Activated CD4-positive, alpha-beta T cell treated with anti-CD3 and anti-CD28 coated beads, Interleukin-2, amount 10 ng/mL, durations not matched to agents 7 days and 5 days (primary cell): Measurements from ENCODE around the gene PTPN4. TPM values are rescaled to one million over a fixed set of nuclear protein-coding genes. Genes with fewer than 3 reads are reported as not detected.

Experiments
- CTCF ChIA-PET: fragments of 350-600 bp; sonication (Branson Sonifier 250); formaldehyde crosslinking; loops from one replicate; lab custom pipeline; 2021; ENCODE audit warnings: antibody characterized with exemption; lab: Charles Lee
- POLR2A ChIA-PET: fragments of 350-600 bp; sonication (Branson Sonifier 250); formaldehyde crosslinking; loops from one replicate; lab custom pipeline; 2021; ENCODE audit warnings: antibody characterized with exemption; lab: Charles Lee
- DNase-seq: peaks from one replicate; pipeline ENCODE4 v3.0.0-alpha.2; 2020
- H3K27ac Mint-ChIP-seq: one replicate; pipeline ENCODE4 v1.8.0; 2021; ENCODE audit warnings: mild to moderate bottlenecking, moderate library complexity, mixed read lengths
- H3K27me3 Mint-ChIP-seq: one replicate; pipeline ENCODE4 v1.8.0; 2021; ENCODE audit warnings: mixed read lengths
- H3K36me3 Mint-ChIP-seq: one replicate; pipeline ENCODE4 v1.8.0; 2021; ENCODE audit warnings: low read depth, mixed read lengths
- H3K4me1 Mint-ChIP-seq: one replicate; pipeline ENCODE4 v1.8.0; 2021; ENCODE audit warnings: mixed read lengths
- H3K4me3 Mint-ChIP-seq: one replicate; pipeline ENCODE4 v1.8.0; 2021; ENCODE audit warnings: mild to moderate bottlenecking, moderate library complexity, mixed read lengths
- H3K9me3 Mint-ChIP-seq: one replicate; pipeline ENCODE4 v1.8.0; 2021; ENCODE audit warnings: mixed read lengths
- total RNA-seq, 2 experiments: library from RNA; stranded (reverse); gene quantifications; one replicate each; pipeline ENCODE4 v1.2.3, GENCODE V29; 2021

PTPN4 gene
- total RNA-seq, 2 experiments from 2014 or later: 75.2 to 95.9 TPM

- ChIA-PET CTCF (no interaction called here), POLR2A (interaction anchor here (0.6 kb wide), 1 partner anchor 15 kb away, joined by 3 read pairs; no protein-coding TSS in a partner anchor)
- Mint-ChIP-seq H3K27ac (no peak overlapping the region), H3K27me3 (no peaks in the 10 kb centered on the region), H3K36me3 (peaks cover 12% of the 10 kb centered on the region), H3K9me3 (peaks cover 4% of the 10 kb centered on the region), H3K4me3 (no peak overlapping the region), H3K4me1 (peaks cover 20% of the 10 kb centered on the region)
- DNase-seq: no peak
These were observed 13.0 kb downstream of the PTPN4 start for GRCh38 chr2:119772767-119773166.

GRCh38 chr2:119774026-119774425, 14.3 kb downstream of the PTPN4 start:
- Mint-ChIP-seq H3K4me1 (peaks cover 20% of the 10 kb centered on the region), H3K27me3 (no peaks in the 10 kb centered on the region), H3K36me3 (peaks cover 12% of the 10 kb centered on the region), H3K4me3 (no peak overlapping the region), H3K9me3 (peaks cover 4% of the 10 kb centered on the region), H3K27ac (no peak overlapping the region)
- CTCF ChIA-PET: interaction anchor here (0.6 to 2.3 kb wide), 5 partner anchors 9 to 535 kb away, joined by 3 to 7 read pairs (median 3); no protein-coding TSS in a partner anchor
- POLR2A ChIA-PET: no interaction called here
- DNase-seq: no peak

GRCh38 chr2:119775102-119775501, 15.4 kb downstream of the PTPN4 start:
- Mint-ChIP-seq H3K27ac (no peak overlapping the region), H3K4me3 (no peak overlapping the region), H3K27me3 (no peaks in the 10 kb centered on the region), H3K4me1 (peaks cover 20% of the 10 kb centered on the region), H3K36me3 (peaks cover 12% of the 10 kb centered on the region), H3K9me3 (peaks cover 4% of the 10 kb centered on the region)
- ChIA-PET CTCF (interaction anchor here (1.3 to 2.3 kb wide), 2 partner anchors 10 to 13 kb away, joined by 3 to 7 read pairs; no protein-coding TSS in a partner anchor), POLR2A (no interaction called here)
- DNase-seq: no peak

- ChIA-PET CTCF (interaction anchor here (0.7 kb wide), 1 partner anchor 26 kb away, joined by 4 read pairs; no protein-coding TSS in a partner anchor), POLR2A (no interaction called here)
- H3K9me3 Mint-ChIP-seq: no peaks in the 10 kb centered on the region
- no peaks in the 10 kb centered on the region for H3K36me3 Mint-ChIP-seq
- H3K27ac Mint-ChIP-seq: no peak overlapping the region
- no peak for DNase-seq
- H3K4me3 Mint-ChIP-seq: no peak overlapping the region
- H3K27me3 Mint-ChIP-seq: no peaks in the 10 kb centered on the region
- H3K4me1 Mint-ChIP-seq: no peaks in the 10 kb centered on the region
These were observed 22.7 kb downstream of the PTPN4 start for GRCh38 chr2:119782308-119783027.

- Mint-ChIP-seq H3K4me1 (no peaks in the 10 kb centered on the region), H3K36me3 (peaks cover 6% of the 10 kb centered on the region), H3K27me3 (no peaks in the 10 kb centered on the region), H3K9me3 (peaks cover 5% of the 10 kb centered on the region), H3K4me3 (no peak overlapping the region), H3K27ac (no peak overlapping the region)
- ChIA-PET CTCF (no interaction called here), POLR2A (no interaction called here)
- no peak for DNase-seq
These were observed 25.2 kb downstream of the PTPN4 start for GRCh38 chr2:119784876-119785275.

- Mint-ChIP-seq H3K9me3 (peaks cover 14% of the 10 kb centered on the region), H3K4me3 (no peak overlapping the region), H3K4me1 (no peaks in the 10 kb centered on the region), H3K27ac (no peak overlapping the region), H3K36me3 (peaks cover 16% of the 10 kb centered on the region), H3K27me3 (no peaks in the 10 kb centered on the region)
- no peak for DNase-seq
- ChIA-PET POLR2A (no interaction called here), CTCF (no interaction called here)
These were observed 26.6 kb downstream of the PTPN4 start for GRCh38 chr2:119786295-119786694.

GRCh38 chr2:119788752-119789151, 29.0 kb downstream of the PTPN4 start:
- ChIA-PET POLR2A (no interaction called here), CTCF (no interaction called here)
- peaks cover 25% of the 10 kb centered on the region for H3K9me3 Mint-ChIP-seq
- no peak overlapping the region for H3K4me3 Mint-ChIP-seq
- no peaks in the 10 kb centered on the region for H3K4me1 Mint-ChIP-seq
- no peak for DNase-seq
- H3K27me3 Mint-ChIP-seq: no peaks in the 10 kb centered on the region
- peaks cover 34% of the 10 kb centered on the region for H3K36me3 Mint-ChIP-seq
- H3K27ac Mint-ChIP-seq: no peak overlapping the region

GRCh38 chr2:119790466-119790865, 30.7 kb downstream of the PTPN4 start:
- H3K27me3 Mint-ChIP-seq: no peaks in the 10 kb centered on the region
- H3K4me1 Mint-ChIP-seq: no peaks in the 10 kb centered on the region
- no peak for DNase-seq
- H3K27ac Mint-ChIP-seq: no peak overlapping the region
- ChIA-PET POLR2A (interaction anchor here (0.6 kb wide), 1 partner anchor 31 kb away, joined by 3 read pairs; the partner anchor contains the start of gene PTPN4), CTCF (no interaction called here)
- no peak overlapping the region for H3K4me3 Mint-ChIP-seq
- H3K9me3 Mint-ChIP-seq: peaks cover 30% of the 10 kb centered on the region
- H3K36me3 Mint-ChIP-seq: peaks cover 45% of the 10 kb centered on the region

GRCh38 chr2:119792907-119793312, 33.2 kb downstream of the PTPN4 start:
- peaks cover 45% of the 10 kb centered on the region for H3K36me3 Mint-ChIP-seq
- POLR2A ChIA-PET: no interaction called here
- H3K27ac Mint-ChIP-seq: no peak overlapping the region
- H3K9me3 Mint-ChIP-seq: peaks cover 30% of the 10 kb centered on the region
- DNase-seq: no peak
- H3K27me3 Mint-ChIP-seq: no peaks in the 10 kb centered on the region
- no peaks in the 10 kb centered on the region for H3K4me1 Mint-ChIP-seq
- CTCF ChIA-PET: no interaction called here
- no peak overlapping the region for H3K4me3 Mint-ChIP-seq

- H3K27ac Mint-ChIP-seq: no peak overlapping the region
- H3K4me3 Mint-ChIP-seq: no peak overlapping the region
- POLR2A ChIA-PET: no interaction called here
- H3K9me3 Mint-ChIP-seq: peaks cover 28% of the 10 kb centered on the region
- CTCF ChIA-PET: interaction anchor here (0.7 kb wide), 1 partner anchor 20 kb away, joined by 3 read pairs; no protein-coding TSS in a partner anchor
- no peaks in the 10 kb centered on the region for H3K27me3 Mint-ChIP-seq
- H3K4me1 Mint-ChIP-seq: no peaks in the 10 kb centered on the region
- no peak for DNase-seq
- peaks cover 42% of the 10 kb centered on the region for H3K36me3 Mint-ChIP-seq
These were observed 34.5 kb downstream of the PTPN4 start for GRCh38 chr2:119794237-119794636.

GRCh38 chr2:119795309-119796303, 35.9 kb downstream of the PTPN4 start:
- ChIA-PET POLR2A (no interaction called here), CTCF (interaction anchor here (0.6 kb wide), 1 partner anchor 41 kb away, joined by 3 read pairs; no protein-coding TSS in a partner anchor)
- no peaks in the 10 kb centered on the region for H3K27me3 Mint-ChIP-seq
- DNase-seq: no peak
- peaks cover 23% of the 10 kb centered on the region for H3K9me3 Mint-ChIP-seq
- H3K36me3 Mint-ChIP-seq: peaks cover 35% of the 10 kb centered on the region
- peaks cover 1% of the 10 kb centered on the region for H3K4me1 Mint-ChIP-seq
- no peak overlapping the region for H3K4me3 Mint-ChIP-seq
- H3K27ac Mint-ChIP-seq: no peak overlapping the region

- Mint-ChIP-seq H3K27ac (no peak overlapping the region), H3K27me3 (no peaks in the 10 kb centered on the region), H3K36me3 (peaks cover 22% of the 10 kb centered on the region), H3K4me3 (no peak overlapping the region), H3K9me3 (peaks cover 12% of the 10 kb centered on the region), H3K4me1 (peaks cover 20% of the 10 kb centered on the region)
- ChIA-PET POLR2A (no interaction called here), CTCF (no interaction called here)
- no peak for DNase-seq
These were observed 40.7 kb downstream of the PTPN4 start for GRCh38 chr2:119800376-119800902.
